IMR-90 (cell line): ENCODE results near the gene LRP5.

ENCODE experiments used
- CHD1 ChIP-seq: IDR thresholded peaks from 2 replicates; pipeline ENCODE4 v1.6.1; 2012; ENCODE audit warnings: low read depth, low read length, improper control_type of control experiment
- CTCF ChIP-seq: conservative IDR thresholded peaks from 2 replicates; pipeline ENCODE4 v1.5.1; 2012; ENCODE audit warnings: mild to moderate bottlenecking, low read depth, low read length, improper control_type of control experiment
- TF ChIP-seq, protein P1 (sequence below): fragments of 150-350 bp; IDR thresholded peaks from 2 replicates; pipeline ENCODE4 v1.6.1; 2017; ENCODE audit warnings: mild to moderate bottlenecking, antibody characterized with exemption, low read length, low read depth

DNA sequence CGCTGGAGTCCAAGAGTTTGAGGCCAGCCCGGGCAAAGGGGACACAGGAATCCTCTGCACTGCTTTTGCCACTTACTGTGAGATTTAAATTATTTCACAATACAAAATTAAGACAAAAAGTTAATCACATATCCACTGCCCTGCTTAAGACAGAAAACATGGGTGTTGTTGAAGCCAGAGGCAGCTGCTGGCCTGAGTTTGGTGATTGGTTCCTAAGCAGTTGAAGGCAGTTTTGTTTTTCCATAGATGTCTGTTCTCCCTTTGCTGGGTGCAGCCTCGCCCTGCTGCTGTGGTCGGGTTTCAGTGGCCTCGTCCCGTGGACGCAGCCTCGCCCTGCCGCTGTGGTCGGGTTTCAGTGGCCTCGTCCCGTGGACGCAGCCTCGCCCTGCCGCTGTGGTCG lies 77.9 kb downstream of the LRP5 start:
- TF ChIP-seq, protein P1, sequence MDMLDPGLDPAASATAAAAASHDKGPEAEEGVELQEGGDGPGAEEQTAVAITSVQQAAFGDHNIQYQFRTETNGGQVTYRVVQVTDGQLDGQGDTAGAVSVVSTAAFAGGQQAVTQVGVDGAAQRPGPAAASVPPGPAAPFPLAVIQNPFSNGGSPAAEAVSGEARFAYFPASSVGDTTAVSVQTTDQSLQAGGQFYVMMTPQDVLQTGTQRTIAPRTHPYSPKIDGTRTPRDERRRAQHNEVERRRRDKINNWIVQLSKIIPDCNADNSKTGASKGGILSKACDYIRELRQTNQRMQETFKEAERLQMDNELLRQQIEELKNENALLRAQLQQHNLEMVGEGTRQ, result no peak
- TF ChIP-seq CHD1, result no peak
- TF ChIP-seq CTCF, result no peak
